Kidney epithelial cell (primary cell): ENCODE results near the gene ENO1. TPM values are rescaled to one million over a fixed set of nuclear protein-coding genes. Genes with fewer than 3 reads are reported as not detected.

Source experiments
- DNase-seq: peaks from one replicate; pipeline ENCODE4 v3.0.0-alpha.2; 2010; ENCODE audit warnings: low read depth
- H3K27me3 ChIP-seq: 2 replicates; pipeline ENCODE4 v1.6.0; 2011; ENCODE audit warnings: low read length; ENCODE audit not compliant: control insufficient read depth, insufficient read depth
- H3K36me3 ChIP-seq: 2 replicates; pipeline ENCODE4 v1.5.1; 2011; ENCODE audit warnings: low read length; ENCODE audit not compliant: control insufficient read depth, insufficient read depth
- H3K4me3 ChIP-seq: 2 replicates; pipeline ENCODE4 v1.5.1; 2011; ENCODE audit warnings: low read depth, mild to moderate bottlenecking, control low read depth, low read length
- total RNA-seq: library from RNA; depleted of rRNA; stranded (reverse); fragments of >200 nt; gene quantifications from 2 replicates; pipeline ENCODE4 v1.2.3, GENCODE V29; 2015
- TF ChIP-seq, protein P1 (sequence below): IDR thresholded peaks from 2 replicates; pipeline ENCODE4 v1.5.1; 2011; ENCODE audit warnings: mild to moderate bottlenecking, moderate library complexity, low read length, control low read depth, inconsistent platforms; ENCODE audit not compliant: insufficient read depth, poor library complexity, severe bottlenecking

Gene ENO1
- total RNA-seq, 1 donor from 2014 or later: 1,235 TPM

DNA sequence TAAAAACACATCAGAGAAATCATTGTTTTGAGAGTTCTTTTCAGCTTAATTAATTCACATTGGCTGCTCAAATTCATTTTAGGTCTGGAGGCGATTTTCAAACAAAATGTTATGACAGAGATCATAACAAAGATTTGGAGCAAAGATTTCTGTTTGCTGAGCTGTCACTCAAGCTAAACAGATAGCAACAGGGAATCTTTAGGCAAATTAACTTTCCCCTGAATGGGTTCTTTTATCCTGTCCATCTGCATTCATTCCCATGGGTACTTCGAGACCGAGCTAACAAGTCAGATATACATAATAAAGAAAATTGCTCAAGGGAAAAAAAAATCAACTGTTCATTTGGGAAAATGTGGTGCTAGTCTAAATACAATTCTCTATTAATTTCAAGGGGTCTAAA is 37.0 kb upstream of the ENO1 start:
- H3K36me3 ChIP-seq: no peaks in the 10 kb centered on the region
- H3K4me3 ChIP-seq: no peak overlapping the region
- H3K27me3 ChIP-seq: no peaks in the 10 kb centered on the region
- TF ChIP-seq, protein P1, sequence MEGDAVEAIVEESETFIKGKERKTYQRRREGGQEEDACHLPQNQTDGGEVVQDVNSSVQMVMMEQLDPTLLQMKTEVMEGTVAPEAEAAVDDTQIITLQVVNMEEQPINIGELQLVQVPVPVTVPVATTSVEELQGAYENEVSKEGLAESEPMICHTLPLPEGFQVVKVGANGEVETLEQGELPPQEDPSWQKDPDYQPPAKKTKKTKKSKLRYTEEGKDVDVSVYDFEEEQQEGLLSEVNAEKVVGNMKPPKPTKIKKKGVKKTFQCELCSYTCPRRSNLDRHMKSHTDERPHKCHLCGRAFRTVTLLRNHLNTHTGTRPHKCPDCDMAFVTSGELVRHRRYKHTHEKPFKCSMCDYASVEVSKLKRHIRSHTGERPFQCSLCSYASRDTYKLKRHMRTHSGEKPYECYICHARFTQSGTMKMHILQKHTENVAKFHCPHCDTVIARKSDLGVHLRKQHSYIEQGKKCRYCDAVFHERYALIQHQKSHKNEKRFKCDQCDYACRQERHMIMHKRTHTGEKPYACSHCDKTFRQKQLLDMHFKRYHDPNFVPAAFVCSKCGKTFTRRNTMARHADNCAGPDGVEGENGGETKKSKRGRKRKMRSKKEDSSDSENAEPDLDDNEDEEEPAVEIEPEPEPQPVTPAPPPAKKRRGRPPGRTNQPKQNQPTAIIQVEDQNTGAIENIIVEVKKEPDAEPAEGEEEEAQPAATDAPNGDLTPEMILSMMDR: no peak
- DNase-seq: no peak

DNA sequence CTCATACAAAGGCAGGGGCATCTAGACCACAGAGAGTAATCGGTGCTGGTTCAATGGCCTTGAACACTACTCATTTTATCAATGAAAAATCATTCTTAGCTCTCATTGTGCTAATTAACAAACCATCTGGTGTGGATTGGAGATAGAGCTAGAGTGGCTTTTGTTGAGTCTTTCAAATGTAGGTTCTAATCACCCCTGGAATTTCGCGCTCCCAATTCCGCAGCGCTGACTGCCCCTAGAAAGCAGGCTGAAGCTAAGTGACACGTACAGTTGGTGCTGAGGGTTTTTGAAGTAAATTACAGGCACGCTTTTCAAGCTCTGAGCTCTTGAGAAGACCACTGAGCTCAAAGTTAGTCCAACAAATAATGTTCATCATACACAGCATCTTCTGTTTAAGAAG is 36.0 kb upstream of the ENO1 start:
- no peak for DNase-seq
- Histone ChIP-seq H3K4me3 (no peak overlapping the region), H3K27me3 (no peaks in the 10 kb centered on the region), H3K36me3 (no peaks in the 10 kb centered on the region)
- TF ChIP-seq, protein P1: no peak

DNA sequence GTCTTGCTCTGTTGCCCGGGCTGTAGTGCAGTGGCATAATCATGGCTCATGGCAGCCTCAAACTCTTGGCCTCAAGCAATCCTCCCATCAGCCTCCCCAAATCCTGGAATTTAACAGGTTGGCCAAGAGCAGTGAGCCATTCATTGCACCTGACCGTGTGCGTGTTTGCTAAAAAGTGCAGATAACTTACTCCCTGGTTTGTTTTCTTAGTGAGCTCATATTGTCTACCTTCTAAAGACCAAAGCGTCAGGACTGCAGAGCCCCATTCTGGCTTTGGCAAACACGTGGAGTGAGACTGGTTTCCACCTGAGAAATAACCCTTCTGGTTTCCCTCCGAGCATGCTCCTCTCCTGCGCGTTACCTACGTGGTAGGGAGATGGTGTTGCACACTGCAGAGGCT is 35.0 kb upstream of the ENO1 start:
- H3K36me3 ChIP-seq: no peaks in the 10 kb centered on the region
- TF ChIP-seq, protein P1: no peak
- DNase-seq: no peak
- no peaks in the 10 kb centered on the region for H3K27me3 ChIP-seq
- no peak overlapping the region for H3K4me3 ChIP-seq

DNA sequence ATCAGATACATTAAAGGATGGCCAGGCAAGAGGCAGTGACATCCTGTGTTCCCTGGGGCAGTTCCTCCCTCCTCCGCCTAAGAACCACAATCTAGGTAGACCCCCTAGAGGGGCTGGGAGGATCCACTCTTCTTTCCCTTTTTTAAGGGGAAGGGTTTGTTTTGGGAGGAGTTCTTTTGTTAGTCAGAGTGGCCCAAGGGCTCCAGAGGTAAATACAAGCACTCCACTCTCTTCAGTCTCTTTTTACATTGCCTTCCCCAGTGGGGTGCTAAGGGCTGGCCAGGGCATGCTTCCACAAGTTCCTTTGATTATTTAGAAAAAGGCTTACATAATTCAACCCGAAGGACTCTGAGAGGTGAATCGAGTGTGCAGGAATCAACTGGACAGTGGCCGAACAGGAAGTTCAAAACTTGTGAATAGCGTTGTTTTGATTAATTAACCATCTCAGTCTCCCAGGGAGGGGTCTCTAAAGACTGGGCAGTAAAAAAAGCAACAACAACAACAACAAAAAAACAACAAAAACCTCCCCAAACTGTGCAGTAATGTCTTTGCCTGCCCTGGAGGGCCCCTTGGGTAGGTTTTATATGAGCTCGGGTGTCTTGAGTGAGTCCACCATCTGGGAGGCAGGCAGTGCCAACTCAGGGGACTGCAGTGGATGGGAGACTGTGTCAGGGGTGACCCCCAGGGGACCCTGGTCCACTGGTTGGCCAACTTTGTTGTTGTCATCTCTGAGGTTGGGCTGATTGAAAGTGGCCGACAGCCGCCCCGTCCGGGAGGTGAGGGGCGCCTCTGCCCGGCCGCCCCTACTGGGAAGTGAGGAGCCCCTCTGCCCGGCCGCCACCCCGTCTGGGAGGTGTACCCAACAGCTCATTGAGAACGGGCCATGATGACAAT is 33.2 kb upstream of the ENO1 start:
- TF ChIP-seq, protein P1: no peak
- no peak for DNase-seq
- Histone ChIP-seq H3K27me3 (no peaks in the 10 kb centered on the region), H3K36me3 (no peaks in the 10 kb centered on the region), H3K4me3 (no peak overlapping the region)

DNA sequence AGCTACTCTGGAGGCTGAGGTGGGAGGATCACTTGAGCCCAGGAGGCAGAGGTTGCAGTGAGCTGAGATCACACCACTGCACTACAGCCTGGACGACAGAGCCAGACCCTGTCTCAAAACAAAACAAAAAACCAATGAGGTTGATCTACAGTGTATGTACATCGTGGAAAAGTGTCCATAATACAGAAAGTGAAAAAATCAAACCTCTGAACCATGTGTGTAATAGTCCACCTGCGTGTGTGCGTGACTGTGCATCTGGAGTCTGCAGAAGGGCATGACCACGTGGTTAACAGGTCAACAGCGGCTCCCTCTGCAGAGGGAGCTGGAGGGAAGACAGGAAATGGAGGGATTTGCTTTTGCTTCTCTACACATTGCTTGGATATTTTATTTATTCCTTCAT is 32.4 kb upstream of the ENO1 start:
- H3K36me3 ChIP-seq: no peaks in the 10 kb centered on the region
- DNase-seq: no peak
- TF ChIP-seq, protein P1: no peak
- H3K4me3 ChIP-seq: no peak overlapping the region
- H3K27me3 ChIP-seq: no peaks in the 10 kb centered on the region

DNA sequence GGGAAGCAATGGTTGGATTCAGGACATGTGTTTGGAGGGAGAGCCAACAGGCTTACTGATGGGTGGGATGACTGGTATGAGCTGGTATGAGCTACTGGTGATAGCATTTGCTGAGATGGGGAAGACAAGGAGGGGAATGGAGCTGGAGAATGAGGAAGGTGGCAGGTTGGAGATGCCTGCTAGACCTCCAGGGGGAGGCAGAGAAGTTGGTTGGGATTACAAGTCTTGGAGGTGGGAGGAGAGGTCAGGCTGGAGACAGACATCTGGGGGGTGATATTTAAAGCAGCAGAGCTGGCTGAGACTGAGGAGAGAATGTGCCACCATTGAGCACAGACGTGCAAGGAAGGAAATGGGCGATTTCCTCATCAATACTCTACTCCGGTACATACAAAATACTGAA is 31.8 kb upstream of the ENO1 start:
- no peak for DNase-seq
- H3K27me3 ChIP-seq: no peaks in the 10 kb centered on the region
- TF ChIP-seq, protein P1: no peak
- H3K36me3 ChIP-seq: no peaks in the 10 kb centered on the region
- no peak overlapping the region for H3K4me3 ChIP-seq
